Uterus (tissue), 2 donors: Measurements from ENCODE around the gene POLRMT.

Experiments
- POLR2A ChIP-seq, 2 donors: fragments of 450-650 bp; IDR thresholded peaks; one replicate each; pipeline ENCODE4 v1.6.1; 2016; ENCODE audit warnings: antibody characterized with exemption in 2 of 2, mild to moderate bottlenecking in 1 of 2, moderate library complexity in 1 of 2
- TF ChIP-seq, protein P1 (sequence below), 4 experiments: fragments of 200-600 bp in 2 of 4; fragments of 450-650 bp in 2 of 4; sonication (generic) in 2 of 4; IDR thresholded peaks; one replicate each; pipeline ENCODE4 v1.5.1; 2016 to 2019; ENCODE audit warnings: antibody characterized with exemption in 4 of 4, mild to moderate bottlenecking in 2 of 4, moderate library complexity in 1 of 4

DNA sequence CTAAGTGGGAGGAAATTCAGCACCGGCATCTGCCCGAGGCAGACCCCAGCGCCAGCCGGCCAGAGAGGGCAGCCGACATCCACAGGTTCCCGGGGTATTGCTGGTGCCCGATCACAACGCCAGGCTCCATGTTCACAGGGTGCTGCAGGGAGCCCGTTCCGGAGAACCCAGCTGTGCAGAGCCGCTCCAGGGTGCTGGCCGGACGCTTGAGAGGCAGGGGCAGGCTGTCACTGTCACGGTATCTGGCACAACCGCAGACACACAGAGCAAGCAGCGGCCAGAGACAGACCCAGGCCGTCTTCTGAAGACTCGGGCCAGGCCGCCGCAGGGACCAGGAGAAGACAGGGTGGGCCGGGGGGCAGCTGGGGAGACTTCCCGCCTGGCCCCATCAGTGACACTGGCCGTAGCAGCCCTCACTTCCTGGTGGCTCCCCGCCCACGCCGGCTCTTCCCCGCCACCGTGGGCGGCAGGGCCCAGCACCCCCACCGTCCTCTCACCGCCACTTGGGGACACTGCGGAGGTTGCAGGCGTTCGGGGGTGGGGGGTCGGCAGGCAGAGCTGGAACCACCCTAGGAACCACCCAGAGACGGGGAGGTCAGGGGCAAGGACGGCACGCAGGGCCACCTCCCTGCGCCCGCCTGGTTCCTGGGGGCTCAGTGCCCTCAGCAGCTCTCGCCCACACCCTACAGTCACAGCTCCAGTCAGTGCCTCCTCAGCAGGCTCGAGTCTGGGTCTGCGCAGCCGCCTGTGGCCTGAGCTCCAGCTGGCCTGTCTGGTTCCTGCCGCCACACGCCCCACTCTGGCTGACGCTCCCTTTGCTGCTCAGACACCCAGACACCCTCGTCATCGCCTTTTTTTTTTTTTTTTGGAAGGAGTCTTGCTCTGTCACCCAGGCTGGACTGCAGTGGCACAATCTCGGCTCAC is 25.8 kb upstream of the POLRMT start:
- TF ChIP-seq, protein P1, sequence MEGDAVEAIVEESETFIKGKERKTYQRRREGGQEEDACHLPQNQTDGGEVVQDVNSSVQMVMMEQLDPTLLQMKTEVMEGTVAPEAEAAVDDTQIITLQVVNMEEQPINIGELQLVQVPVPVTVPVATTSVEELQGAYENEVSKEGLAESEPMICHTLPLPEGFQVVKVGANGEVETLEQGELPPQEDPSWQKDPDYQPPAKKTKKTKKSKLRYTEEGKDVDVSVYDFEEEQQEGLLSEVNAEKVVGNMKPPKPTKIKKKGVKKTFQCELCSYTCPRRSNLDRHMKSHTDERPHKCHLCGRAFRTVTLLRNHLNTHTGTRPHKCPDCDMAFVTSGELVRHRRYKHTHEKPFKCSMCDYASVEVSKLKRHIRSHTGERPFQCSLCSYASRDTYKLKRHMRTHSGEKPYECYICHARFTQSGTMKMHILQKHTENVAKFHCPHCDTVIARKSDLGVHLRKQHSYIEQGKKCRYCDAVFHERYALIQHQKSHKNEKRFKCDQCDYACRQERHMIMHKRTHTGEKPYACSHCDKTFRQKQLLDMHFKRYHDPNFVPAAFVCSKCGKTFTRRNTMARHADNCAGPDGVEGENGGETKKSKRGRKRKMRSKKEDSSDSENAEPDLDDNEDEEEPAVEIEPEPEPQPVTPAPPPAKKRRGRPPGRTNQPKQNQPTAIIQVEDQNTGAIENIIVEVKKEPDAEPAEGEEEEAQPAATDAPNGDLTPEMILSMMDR (IDR thresholded peaks at IDR 0.05), result no peak
- TF ChIP-seq POLR2A (IDR thresholded peaks at IDR 0.05), result no peak
